Measurements from ENCODE around the gene MED27.
"Not testable (repeated sequence)": the region's sequence is repeated elsewhere in the genome, so short reads cannot be mapped to it uniquely, and the experiment has no call there.

MED27 gene

DNA sequence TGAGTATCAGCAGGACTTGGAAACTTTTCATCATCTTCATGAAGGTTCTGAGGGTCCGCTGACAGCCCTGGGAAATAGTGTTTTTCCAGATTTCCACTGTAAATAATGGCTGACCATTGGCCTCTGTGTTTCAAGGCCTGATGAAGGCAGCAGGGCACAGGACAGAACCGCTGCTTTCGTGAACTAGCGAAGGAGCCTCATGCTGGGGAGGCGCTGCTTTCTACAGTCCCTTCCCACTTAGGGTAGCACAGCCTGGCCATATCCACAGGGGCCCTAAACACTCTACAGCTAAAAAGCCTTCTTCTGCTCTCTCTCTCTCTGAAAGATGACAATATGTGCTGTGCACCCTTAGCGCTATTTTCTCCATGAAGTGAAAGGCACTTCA lies 118.2 kb downstream of the MED27 start:
- no peak for DNase-seq

DNA sequence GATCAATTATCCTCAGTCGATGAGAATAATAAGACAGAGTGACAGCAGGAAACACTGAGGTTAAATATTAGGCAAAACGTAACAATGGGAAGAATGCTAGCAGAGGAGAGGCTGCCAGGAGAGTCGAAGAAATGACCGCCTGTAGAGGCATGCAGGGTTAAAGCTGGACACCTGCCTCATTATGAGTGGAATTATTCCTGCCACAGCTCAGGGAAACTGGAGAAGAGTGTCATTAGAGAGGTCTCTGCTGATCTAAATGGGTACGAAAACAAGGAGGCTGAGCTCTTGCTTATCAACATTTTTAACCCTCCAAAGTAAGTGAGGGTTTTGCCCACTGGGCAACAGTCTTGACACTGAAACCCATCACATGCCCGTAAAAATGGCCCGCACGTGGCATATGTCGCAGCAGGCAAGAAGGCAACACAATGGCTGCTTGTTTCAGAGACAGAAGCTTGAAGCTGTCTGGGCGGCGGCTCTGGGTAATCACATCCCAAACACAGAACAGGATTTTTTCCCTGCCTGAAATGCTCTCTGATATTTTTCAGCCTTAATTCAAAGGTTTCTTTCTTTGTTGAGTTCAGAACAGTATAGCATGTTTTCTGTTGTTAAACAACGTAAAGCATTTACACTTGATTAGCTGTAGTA lies 118.7 kb downstream of the MED27 start:
- no peak for DNase-seq

DNA sequence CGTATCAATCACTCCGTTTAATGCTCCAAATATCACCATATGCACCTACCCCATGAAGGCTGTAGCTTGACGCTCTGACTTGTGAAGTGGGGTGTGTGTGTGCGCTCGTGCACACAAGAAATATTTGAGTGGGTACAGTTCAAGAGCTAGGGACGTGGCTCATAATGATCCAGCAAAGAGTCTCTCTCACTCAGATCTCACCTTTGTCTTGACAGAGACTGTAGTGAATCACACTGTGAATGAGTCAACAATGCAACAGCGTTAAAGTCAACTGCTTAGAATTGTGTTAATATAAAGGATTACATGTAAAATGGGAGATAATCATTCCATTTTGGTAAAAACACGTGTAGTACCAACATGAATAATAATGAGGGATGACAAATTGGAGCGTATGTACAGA lies 119.4 kb downstream of the MED27 start:
- no peak for DNase-seq

DNA sequence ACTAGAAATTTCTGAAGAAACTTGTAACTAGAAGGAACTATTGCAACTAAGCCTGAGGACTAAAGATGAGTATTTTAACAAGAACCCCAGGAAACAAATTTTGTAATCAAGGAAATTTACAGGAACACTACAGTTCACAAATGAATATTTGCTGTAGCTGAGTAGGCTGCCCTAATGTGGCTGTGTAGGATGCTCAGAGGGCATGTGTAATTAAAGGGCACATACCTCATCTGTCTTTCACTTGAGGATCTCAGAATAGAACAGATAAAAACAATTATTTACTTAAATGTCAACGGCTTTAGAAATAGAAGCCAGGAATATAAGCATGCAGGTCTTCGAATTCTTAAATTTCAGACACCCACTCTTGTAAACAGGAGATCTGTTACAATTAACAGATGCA lies 119.8 kb downstream of the MED27 start:
- DNase-seq: no peak

DNA sequence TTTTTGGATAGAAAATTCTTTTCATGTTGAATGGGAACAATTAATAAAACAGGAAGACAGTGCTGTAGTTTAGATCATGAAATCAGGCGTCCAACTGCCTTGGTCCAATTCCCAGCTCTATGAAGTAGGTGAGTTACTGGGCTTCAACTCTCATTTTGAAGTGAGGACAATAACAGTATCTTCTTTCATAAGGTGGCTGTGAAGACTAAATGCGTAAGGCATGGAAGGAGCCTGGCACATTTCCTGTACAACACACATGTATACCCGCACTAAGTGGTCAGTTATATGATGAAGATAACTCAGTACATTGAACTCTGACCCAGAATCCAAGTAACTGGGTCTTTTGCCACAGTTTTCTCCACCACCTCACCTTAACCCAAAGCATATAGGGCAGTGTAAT lies 120.6 kb downstream of the MED27 start:
- DNase-seq: no peak

DNA sequence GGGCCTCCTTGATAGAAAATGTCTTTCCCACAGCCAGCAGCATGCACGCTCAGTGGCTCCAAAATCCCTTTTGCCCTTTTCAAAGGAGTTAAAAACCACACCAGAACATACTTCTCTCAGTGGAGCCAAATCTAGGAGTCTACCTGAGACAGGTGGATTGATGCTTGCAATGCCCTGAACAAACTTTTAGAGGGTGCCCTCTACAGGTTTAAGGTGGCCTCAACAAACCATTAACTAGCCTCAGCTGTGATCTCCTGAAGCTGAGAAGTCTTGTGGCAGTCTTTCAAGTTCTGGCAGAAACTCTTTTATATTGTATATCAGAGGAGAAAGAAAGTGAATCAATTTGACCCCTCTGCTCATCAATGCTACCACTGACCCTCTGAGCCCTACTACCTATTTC lies 125.4 kb downstream of the MED27 start:
- DNase-seq: no peak

DNA sequence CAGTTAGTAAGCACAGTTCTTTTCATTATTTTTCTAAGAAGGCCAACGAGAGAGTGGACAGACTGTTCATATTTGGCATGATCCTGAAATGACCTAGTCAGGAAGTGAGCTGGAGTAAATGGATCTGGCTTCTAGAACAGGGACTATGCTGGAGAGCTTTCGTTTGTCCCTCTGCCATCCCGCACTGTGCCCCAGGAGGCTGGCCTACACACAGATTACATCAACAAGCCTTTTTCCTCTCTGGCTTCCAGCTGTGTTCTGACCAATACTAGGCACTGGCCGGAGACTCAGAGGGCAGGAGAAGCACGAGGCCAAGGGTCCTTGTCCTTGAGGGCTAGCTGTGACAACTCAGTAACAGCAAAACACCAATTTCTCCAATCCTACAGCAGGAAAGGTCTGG lies 127.8 kb downstream of the MED27 start:
- DNase-seq: no peak

DNA sequence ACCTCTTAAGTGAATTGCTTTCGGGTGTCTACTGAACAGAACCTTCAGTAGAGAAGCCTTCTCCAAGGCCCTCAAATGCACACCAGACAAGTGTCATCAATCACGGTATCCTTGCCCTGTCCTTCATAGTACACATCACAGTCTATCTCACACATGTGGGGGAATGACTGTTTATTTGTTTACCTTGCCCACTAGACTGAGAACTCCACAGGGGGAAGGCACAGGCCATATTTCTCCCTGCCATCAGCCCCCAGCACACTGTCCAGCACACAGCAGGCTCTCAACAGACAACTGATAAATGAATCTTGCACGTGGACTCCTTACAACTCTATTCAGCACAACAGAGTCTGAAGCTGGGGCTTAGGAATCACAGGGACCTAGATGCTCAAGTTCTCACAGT lies 128.5 kb downstream of the MED27 start:
- DNase-seq: no peak

DNA sequence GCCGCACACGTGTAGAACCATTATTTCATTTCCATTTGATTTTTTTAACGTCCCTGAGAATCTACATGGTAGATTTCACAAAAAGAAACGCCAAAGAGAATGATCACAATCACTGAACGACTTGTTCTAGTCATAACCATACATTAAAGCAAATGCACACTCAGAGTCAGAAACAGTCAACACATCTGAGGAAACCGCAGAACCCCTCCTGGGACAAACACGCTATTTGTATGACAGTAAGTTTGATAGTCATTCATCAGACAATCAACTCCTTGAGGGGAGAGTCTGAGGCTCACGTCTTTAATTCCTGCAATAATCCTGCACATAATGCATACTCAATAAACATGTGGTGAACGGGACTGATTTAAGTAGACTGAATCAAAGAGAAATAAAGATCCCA lies 129.2 kb downstream of the MED27 start:
- DNase-seq: no peak

DNA sequence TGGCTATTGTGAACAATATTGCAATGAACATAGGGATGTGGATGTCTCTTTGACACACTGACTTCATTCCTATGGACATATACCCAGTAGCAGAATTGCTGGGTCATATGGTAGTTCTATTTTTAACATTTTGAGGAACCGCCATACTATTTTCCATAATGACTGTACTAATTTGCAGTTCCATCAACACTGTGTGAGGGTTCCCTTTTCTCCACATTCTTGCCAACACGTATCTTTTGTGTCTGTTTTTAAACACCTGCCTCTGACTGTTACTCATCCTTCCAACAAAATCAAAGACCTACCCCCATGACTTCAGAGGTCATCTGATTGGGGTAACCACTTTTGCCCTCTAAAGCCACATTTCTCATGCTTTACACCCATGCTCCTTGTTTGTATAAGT lies 133.5 kb downstream of the MED27 start:
- no peak for DNase-seq

DNA sequence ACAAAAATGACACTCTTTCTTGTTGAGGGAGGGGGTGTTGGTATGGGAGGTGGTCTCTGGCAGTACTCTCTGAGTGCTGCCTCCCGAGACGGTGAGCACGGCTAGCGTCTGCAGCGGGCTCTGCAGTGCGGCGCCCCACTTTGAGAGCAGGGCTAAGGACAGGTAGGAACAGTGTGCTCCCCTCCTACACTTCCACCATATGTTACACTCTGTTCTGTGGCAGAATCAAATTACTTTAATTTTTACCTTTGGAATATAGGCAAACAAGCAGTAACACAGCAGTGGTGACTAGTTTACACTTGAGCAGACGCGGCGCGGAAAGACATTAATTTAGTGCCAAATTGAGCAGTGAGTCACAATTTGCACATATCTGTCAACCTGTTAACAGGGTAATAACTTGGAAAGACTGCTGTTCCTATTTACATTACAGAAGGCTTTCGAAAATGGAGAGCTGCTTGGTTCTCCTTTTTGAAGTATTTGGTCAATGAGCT lies 136.3 kb downstream of the MED27 start:
- no peak for DNase-seq

DNA sequence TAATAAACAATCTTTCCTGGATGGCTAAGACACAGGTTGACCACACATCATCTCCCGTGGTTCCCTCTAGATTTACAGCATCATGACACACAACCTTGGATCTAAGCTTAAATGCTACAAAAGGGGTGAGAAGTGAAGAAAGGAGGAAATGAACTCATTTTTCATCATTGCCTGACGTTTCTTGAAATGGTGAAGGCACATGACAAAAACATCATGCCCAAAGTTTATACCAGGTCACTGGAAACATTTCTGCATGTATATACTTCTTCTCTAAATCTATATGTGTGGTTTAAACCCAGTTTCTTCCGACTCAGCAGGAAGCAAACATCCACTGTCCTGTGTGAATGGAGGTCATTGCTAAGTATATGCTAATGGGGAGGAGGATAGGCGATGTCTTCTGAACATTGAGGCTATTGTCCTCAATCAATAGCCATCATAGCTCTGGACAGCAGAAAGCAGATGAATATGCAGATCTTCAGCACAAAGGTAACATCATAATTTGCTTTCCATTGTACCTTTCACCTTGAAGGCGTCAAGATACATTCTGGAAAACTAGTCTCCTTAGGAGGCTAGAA lies 137.4 kb downstream of the MED27 start:
- DNase-seq: no peak

DNA sequence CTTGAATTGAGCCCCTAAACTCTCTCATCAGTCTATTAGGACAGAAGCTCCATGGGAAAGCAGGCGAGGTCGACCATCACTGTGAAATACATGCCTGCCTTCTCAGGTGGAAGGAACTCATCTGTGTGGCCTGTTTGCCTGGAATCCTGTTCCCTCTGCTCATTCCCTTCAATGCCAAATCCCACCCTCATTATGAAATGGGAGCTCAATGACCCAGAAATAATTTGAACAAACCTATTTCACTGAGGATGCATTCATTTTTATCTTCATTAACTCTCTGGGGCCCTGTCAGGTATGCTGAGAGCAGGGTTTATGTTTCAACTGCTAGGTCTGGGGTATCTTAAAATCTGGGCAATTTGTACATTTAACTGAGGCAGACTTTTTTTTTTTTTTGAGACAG lies 142.2 kb downstream of the MED27 start:
- DNase-seq: no peak

DNA sequence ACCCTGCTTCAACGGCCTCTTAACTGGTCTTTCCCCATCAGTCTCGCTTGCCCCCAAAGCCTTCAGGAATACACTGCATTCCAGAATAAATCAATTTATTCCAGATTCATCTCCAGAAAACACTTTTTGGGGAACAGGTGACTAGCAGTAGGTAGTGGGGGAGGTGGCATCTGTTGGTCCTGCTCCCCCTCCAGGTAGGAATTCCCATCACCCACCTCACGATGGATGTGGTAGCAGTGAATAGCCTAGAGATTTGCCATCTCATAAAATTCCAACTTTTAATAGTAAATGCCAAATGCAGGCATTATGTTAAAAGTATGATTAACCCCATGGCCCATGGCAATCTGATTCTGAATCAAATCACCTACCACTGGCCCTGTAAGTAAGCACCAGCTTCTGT lies 142.7 kb downstream of the MED27 start:
- DNase-seq: no peak

DNA sequence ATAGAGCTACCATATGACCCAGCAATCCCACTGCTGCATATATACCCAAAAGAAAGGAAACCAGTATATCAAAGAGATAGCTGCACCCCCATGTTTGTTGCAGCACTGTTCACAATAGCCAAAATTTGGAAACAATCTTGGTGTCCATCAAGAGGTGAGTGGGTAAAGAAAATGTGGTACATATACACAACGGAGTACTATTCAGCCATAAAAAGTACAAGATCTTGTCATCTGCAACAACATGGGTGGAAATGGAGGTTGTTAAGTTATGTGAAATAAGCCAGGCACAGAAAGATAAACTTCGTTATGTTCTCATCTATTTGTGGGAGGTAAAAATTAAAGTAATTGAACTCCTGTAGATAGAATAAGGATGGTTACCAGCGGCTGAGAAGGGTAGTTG lies 145.0 kb downstream of the MED27 start:
- DNase-seq: no peak

DNA sequence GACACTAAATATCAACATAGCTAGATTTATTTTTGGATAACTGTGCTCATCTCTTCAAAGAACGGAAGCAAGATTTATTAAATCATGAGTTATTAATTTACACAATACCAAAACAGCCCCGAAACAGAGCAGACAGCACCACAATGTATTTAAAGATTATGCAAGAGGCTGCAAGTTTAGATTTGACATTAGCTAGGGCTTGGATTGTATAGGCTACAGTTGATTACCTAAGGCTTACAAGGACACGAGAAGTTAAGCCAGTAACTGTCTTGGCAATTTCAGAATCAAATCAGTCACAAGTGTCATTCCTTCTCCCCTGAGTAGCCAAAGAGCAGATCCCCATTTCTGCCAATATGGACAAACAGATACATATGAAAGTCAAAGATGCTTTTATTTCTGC lies 152.6 kb downstream of the MED27 start:
- no peak for DNase-seq

DNA sequence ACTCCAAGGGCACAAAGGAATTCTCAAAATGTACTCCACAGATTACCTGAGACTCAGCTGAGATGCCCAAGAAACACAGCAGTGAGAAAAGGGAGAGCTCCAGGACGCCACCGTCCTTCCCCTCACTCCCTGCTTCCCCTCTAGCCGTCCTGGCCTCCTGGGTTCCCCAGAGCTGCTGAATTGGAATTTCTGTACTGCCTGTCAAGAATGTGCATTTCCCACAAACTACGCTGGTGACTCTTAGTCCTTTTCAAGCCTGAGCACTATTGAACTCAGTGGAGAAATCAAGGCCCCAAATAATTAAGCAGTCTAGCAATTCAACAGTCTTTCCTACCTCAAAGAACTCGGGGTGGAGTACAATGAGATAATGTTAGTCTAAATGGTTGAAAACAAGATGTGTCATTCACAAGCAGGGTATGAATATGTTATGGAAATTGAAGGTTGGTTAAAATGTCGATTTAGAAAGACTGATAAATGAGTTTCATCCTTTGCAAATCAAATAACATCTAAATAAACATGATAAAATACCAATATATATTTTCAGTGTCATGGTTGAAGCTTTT lies 153.2 kb downstream of the MED27 start:
- DNase-seq: no peak

DNA sequence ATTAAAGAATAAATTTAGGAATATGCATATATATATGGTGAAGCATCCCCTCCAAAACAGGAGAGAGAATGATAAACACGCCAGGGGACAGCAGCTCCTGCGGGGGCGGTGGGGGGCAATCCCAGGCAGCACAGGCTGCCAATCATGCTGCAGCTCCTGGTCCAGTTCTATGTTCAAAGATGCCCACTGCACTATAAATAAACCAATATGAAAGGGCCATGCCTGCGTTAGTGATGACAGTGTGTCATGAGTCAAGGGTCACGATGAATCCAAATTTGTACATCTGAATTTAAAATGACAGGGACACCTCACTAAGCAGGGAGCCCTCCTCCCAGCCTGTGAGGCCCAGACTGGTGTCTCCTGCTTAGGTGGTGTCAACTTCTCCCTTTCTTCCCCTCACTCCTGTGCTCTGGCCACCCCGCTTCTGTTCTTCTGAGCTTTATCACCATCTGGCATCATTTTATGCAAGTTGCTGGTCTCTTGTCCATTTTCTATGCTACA lies 153.9 kb downstream of the MED27 start:
- DNase-seq: no peak

DNA sequence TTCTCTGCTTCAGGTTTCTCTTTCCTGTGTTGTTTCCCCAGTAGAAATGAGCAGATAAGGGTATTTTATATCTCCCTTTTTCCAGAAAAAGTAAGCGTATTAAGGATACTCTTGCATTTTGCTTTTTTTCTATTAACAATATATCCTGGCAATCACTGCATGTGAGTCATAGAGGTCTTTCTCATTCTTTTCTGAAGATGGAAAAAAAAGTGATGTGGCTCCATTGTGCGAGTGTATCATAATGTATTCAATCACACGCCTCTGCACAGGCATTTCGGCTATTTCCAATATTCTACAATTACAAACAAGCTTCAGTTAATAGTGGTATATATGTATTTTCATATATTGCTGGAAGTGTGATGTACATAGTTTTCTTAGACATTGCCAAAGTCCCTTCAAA lies 155.9 kb downstream of the MED27 start:
- no peak for DNase-seq

DNA sequence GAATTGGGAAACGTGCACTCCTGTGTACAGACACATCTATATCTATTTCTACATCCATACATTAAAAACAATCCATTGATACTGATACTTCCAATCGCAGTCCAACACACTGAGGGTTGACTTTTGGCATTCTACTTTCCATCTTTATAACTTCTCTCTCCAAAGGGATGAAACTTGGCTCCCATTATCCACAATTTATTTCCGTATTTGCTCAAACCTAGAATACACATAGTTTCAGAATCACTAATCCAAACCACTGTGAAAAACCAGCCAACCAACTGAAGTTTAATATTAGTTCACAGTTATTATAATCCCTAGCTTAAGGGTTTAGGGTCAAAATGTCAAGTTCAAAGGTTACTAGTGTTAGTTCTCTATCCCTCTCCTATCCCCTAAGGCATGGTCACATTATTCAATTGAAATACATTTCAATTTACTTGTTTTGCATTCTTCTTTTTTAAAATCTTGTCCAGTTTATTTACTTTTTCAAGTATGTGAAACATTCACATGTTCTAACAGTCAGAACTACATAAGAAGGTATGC lies 156.5 kb downstream of the MED27 start:
- DNase-seq: no peak

DNA sequence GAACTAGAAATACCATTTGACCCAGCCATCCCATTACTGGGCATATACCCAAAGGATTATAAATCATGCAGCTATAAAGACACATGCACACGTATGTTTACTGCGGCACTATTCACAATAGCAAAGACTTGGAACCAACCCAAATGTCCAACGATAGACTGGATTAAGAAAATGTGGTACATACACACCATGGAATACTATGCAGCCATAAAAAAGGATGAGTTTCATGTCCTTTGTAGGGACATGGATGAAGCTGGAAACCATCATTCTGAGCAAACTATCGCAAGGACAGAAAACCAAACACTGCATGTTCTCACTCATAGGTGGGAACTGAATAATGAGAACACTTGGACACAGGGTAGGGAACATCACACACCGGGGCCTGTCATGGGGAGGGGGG lies 158.0 kb downstream of the MED27 start:
- DNase-seq: not testable (repeated sequence)

DNA sequence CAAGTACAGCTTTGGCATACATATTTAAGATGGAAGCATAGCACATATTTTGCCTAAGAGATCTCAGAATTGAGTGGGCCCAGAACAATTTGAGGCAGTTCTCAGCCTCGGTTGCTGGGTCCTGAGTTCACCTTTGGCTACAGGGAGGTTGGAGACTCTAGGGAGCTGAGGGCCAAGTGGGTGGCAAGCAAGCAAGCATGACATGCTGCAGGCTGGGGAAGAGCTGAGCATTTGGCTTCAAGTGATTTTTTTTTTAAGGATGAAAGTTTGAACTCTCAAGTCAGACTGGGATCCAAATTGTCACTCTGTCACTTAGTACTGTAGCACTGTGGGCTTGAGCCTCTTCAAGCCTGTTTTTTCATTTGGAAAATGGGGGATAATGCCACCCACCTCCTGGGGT lies 160.5 kb downstream of the MED27 start:
- DNase-seq: no peak

DNA sequence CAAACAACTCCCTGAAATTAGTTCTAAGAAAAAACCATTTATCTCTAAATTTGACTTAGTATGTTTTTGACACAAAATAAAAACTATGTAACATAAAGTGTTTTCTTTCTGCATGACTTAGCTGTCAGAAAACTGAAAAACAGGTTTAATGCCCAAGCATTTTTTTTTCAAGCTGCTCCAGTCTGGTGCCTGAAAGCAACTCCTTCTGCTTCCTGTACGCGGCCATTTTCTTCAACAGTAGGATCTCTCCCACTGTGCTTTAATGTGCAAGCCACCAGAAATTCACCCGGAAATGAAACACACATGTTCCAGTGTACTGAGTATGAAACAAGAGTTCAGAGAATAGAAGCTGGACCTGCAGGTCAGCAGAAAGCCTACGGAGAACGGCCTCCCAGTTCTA lies 161.2 kb downstream of the MED27 start:
- no peak for DNase-seq

DNA sequence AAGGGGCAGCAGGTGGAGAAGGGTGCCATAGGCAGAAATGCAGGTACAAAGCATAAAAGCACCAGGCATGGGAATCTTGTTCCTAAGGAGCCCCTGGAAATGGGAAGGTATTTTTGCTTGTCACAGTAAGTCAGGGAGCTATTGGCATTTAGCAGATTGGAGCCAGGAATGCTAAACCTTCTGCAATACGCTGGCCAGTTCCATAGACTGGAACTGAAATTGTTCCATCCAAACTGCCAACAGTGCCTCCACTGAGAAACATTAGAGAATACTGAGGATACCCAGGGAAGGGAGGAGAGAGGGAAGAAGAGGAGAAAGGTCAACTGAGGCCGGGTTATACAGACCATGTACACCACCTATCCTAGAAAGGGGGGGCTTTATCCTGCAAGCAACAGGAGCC lies 162.7 kb downstream of the MED27 start:
- no peak for DNase-seq

DNA sequence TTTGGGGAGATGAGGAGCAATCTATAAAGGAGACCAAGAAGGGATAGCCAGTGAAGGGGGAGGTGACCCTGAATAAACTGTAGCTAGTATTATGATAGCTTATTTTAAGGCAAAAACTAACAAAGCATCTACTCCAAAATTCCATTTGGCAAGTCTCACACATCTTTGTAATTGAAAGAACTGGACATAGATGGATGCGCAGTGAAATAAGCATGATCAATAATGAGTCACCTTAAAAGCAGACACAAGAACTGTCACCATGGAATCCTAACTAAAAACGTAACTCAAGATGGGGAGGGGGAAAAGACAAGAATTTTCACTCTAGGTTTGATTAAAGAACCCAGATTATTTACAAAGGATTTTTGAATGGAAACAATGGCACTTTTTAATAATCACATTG lies 164.5 kb downstream of the MED27 start:
- no peak for DNase-seq
